Activated CD8-positive, alpha-beta T cell treated with anti-CD3 and anti-CD28 coated beads, Interleukin-2, amount 10 ng/mL, durations not matched to agents 7 days and 5 days (primary cell): ENCODE measurements around the gene ROBO2. TPM values are rescaled to one million over a fixed set of nuclear protein-coding genes. Genes with fewer than 3 reads are reported as not detected.

Source experiments
- ATAC-seq: fragments of 150-1000 bp; cut with Tn5 transposase; one replicate; pipeline ENCODE4 v1.10.0; 2021; ENCODE audit warnings: moderate library complexity
- CTCF ChIA-PET: fragments of 350-600 bp; sonication (Branson Sonifier 250); formaldehyde crosslinking; loops from one replicate; lab custom pipeline; 2021; ENCODE audit warnings: antibody characterized with exemption; lab: Charles Lee
- POLR2A ChIA-PET: fragments of 350-600 bp; sonication (Branson Sonifier 250); formaldehyde crosslinking; loops from one replicate; lab custom pipeline; 2021; ENCODE audit warnings: antibody characterized with exemption; lab: Charles Lee
- DNase-seq: peaks from one replicate; pipeline ENCODE4 v3.0.0-alpha.2; 2020
- H3K27ac Mint-ChIP-seq: one replicate; pipeline ENCODE4 v1.8.0; 2021; ENCODE audit warnings: mild to moderate bottlenecking, mixed read lengths
- H3K27me3 Mint-ChIP-seq: one replicate; pipeline ENCODE4 v1.8.0; 2021; ENCODE audit warnings: low read depth, mixed read lengths
- H3K36me3 Mint-ChIP-seq: one replicate; pipeline ENCODE4 v1.8.0; 2021; ENCODE audit warnings: low read depth, mixed read lengths
- H3K4me1 Mint-ChIP-seq: one replicate; pipeline ENCODE4 v1.8.0; 2021; ENCODE audit warnings: low read depth, mixed read lengths
- H3K4me3 Mint-ChIP-seq: one replicate; pipeline ENCODE4 v1.8.0; 2021; ENCODE audit warnings: mild to moderate bottlenecking, mixed read lengths
- H3K9me3 Mint-ChIP-seq: one replicate; pipeline ENCODE4 v1.8.0; 2022; ENCODE audit warnings: mixed read lengths; ENCODE audit not compliant: insufficient read depth
- total RNA-seq, 2 experiments: library from RNA; stranded (reverse); gene quantifications; one replicate each; pipeline ENCODE4 v1.2.3, GENCODE V29; 2021

The ROBO2 gene
- total RNA-seq, 2 experiments from 2014 or later, result not detected

- DNase-seq, result no peak
- H3K36me3 Mint-ChIP-seq, result no peaks in the 10 kb centered on the region
- CTCF ChIA-PET, result no interaction called here
- H3K4me1 Mint-ChIP-seq, result no peaks in the 10 kb centered on the region
- no peaks in the 10 kb centered on the region for H3K27me3 Mint-ChIP-seq
- ATAC-seq, result no peak
- peaks cover 17% of the 10 kb centered on the region for H3K9me3 Mint-ChIP-seq
- H3K4me3 Mint-ChIP-seq, result no peak overlapping the region
- H3K27ac Mint-ChIP-seq, result no peak overlapping the region
- POLR2A ChIA-PET, result no interaction called here
These were observed 509.1 kb downstream of the ROBO2 start for GRCh38 chr3:77549034-77549433.

DNA sequence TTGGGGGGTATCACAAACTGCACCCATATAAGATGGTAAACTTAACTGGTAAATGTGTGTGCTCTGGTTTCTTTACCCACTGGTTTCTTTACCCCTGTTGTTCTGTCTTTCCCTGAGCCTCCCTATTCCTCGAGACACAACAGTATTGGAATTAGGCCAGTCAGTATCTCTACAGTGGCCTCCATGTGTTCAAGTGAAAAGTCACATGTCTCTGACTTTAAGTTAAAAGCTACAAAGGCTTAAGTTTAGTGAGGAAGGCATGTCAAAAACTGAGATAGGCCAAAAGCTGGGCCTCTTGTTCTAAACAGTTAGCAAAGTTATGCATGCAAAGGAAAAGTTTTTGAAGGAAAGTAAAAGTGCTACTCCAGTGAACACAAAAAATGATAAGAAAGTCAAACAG, 513.3 kb downstream of the ROBO2 start:
- no peak overlapping the region for H3K27ac Mint-ChIP-seq
- ATAC-seq (no peak), DNase-seq (no peak)
- H3K4me1 Mint-ChIP-seq, result no peaks in the 10 kb centered on the region
- no peaks in the 10 kb centered on the region for H3K9me3 Mint-ChIP-seq
- ChIA-PET CTCF (no interaction called here), POLR2A (no interaction called here)
- no peak overlapping the region for H3K4me3 Mint-ChIP-seq
- no peaks in the 10 kb centered on the region for H3K27me3 Mint-ChIP-seq
- no peaks in the 10 kb centered on the region for H3K36me3 Mint-ChIP-seq

- CTCF ChIA-PET, result no interaction called here
- POLR2A ChIA-PET, result no interaction called here
These were observed 522.2 kb downstream of the ROBO2 start for GRCh38 chr3:77562089-77562488.

GRCh38 chr3:77563012-77563411, 523.1 kb downstream of the ROBO2 start:
- ATAC-seq, result no peak
- POLR2A ChIA-PET, result no interaction called here
- DNase-seq, result no peak
- Mint-ChIP-seq H3K9me3 (peaks cover 7% of the 10 kb centered on the region), H3K27me3 (no peaks in the 10 kb centered on the region), H3K36me3 (no peaks in the 10 kb centered on the region), H3K4me3 (no peak overlapping the region), H3K27ac (no peak overlapping the region), H3K4me1 (no peaks in the 10 kb centered on the region)
- CTCF ChIA-PET, result no interaction called here

More at GRCh38 chr3:77562089-77562488, 522.2 kb downstream of the ROBO2 start:
- DNase-seq (no peak), ATAC-seq (no peak)
- Mint-ChIP-seq H3K27me3 (no peaks in the 10 kb centered on the region), H3K4me1 (no peaks in the 10 kb centered on the region), H3K4me3 (no peak overlapping the region), H3K27ac (no peak overlapping the region), H3K36me3 (no peaks in the 10 kb centered on the region), H3K9me3 (peaks cover 7% of the 10 kb centered on the region)

DNA sequence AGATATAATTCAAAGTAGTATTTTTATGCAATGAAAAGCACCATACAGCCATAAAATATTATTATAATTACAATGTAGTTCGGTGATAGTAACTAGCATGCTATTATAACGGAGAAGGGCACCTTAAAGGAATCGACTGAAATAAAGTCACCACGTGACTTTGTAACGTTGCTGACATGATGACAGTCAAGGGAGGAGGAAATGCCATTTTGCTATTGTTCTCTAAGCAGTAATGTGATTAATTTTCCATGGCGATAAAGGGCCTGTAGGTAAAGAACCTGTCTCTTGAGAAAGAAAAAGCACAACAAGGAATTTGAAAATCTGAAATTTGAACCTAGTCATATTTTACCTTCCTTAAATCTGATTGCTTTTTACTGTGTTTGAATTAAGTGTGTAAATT, 526.2 kb downstream of the ROBO2 start:
- POLR2A ChIA-PET, result no interaction called here
- H3K27me3 Mint-ChIP-seq, result no peaks in the 10 kb centered on the region
- CTCF ChIA-PET, result no interaction called here
- H3K4me3 Mint-ChIP-seq, result no peak overlapping the region
- no peak for DNase-seq
- H3K9me3 Mint-ChIP-seq, result peaks cover 7% of the 10 kb centered on the region
- no peaks in the 10 kb centered on the region for H3K36me3 Mint-ChIP-seq
- no peaks in the 10 kb centered on the region for H3K4me1 Mint-ChIP-seq
- ATAC-seq, result no peak
- H3K27ac Mint-ChIP-seq, result no peak overlapping the region

GRCh38 chr3:77571971-77572715, 532.2 kb downstream of the ROBO2 start:
- no peak overlapping the region for H3K4me3 Mint-ChIP-seq
- ATAC-seq (no peak), DNase-seq (no peak)
- H3K9me3 Mint-ChIP-seq, result peaks cover 5% of the 10 kb centered on the region
- ChIA-PET POLR2A (no interaction called here), CTCF (no interaction called here)
- no peak overlapping the region for H3K27ac Mint-ChIP-seq
- no peaks in the 10 kb centered on the region for H3K4me1 Mint-ChIP-seq
- H3K36me3 Mint-ChIP-seq, result no peaks in the 10 kb centered on the region
- no peaks in the 10 kb centered on the region for H3K27me3 Mint-ChIP-seq

GRCh38 chr3:77577264-77577663, 537.4 kb downstream of the ROBO2 start:
- CTCF ChIA-PET, result no interaction called here
- H3K36me3 Mint-ChIP-seq, result no peaks in the 10 kb centered on the region

GRCh38 chr3:77586216-77586615, 546.3 kb downstream of the ROBO2 start:
- H3K4me1 Mint-ChIP-seq, result no peaks in the 10 kb centered on the region
- POLR2A ChIA-PET, result no interaction called here
- H3K27me3 Mint-ChIP-seq, result no peaks in the 10 kb centered on the region
- no peak overlapping the region for H3K4me3 Mint-ChIP-seq
- DNase-seq (no peak), ATAC-seq (no peak)
- CTCF ChIA-PET, result no interaction called here
- no peak overlapping the region for H3K27ac Mint-ChIP-seq
- no peaks in the 10 kb centered on the region for H3K36me3 Mint-ChIP-seq
- H3K9me3 Mint-ChIP-seq, result peaks cover 5% of the 10 kb centered on the region

More at GRCh38 chr3:77577264-77577663, 537.4 kb downstream of the ROBO2 start:
- POLR2A ChIA-PET, result no interaction called here
- no peak for DNase-seq
- ATAC-seq, result no peak
- H3K27me3 Mint-ChIP-seq, result no peaks in the 10 kb centered on the region
- H3K9me3 Mint-ChIP-seq, result peaks cover 5% of the 10 kb centered on the region
- no peak overlapping the region for H3K27ac Mint-ChIP-seq
- no peaks in the 10 kb centered on the region for H3K4me1 Mint-ChIP-seq
- H3K4me3 Mint-ChIP-seq, result no peak overlapping the region

- DNase-seq, result no peak
- H3K27me3 Mint-ChIP-seq, result no peaks in the 10 kb centered on the region
- ChIA-PET POLR2A (no interaction called here), CTCF (no interaction called here)
- H3K27ac Mint-ChIP-seq, result no peak overlapping the region
- peaks cover 5% of the 10 kb centered on the region for H3K9me3 Mint-ChIP-seq
- ATAC-seq, result no peak
- H3K4me3 Mint-ChIP-seq, result no peak overlapping the region
- no peaks in the 10 kb centered on the region for H3K4me1 Mint-ChIP-seq
- no peaks in the 10 kb centered on the region for H3K36me3 Mint-ChIP-seq
These were observed 549.0 kb downstream of the ROBO2 start for GRCh38 chr3:77588863-77589262.

DNA sequence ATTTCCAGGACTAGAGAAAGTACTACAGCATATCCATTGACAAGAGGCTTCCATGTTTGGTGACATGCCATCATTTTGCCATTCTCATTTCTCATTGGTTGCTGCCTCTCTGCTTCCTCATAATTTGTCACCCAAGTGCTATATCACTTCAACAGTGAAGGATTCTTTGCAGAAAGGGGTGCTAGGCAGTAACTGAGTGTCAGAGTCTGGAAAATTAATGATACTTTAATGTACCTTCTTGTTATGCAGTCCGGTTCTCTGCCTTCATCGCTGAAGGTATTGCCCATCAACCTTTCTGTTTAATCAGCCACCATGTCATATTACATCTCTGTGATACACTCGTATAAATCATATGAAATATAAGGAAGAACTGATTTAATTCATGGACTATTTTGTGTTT, 550.3 kb downstream of the ROBO2 start:
- Mint-ChIP-seq H3K4me3 (no peak overlapping the region), H3K27me3 (no peaks in the 10 kb centered on the region), H3K4me1 (no peaks in the 10 kb centered on the region), H3K9me3 (peaks cover 5% of the 10 kb centered on the region), H3K27ac (no peak overlapping the region), H3K36me3 (no peaks in the 10 kb centered on the region)
- ChIA-PET POLR2A (no interaction called here), CTCF (no interaction called here)
- DNase-seq (no peak), ATAC-seq (no peak)

GRCh38 chr3:77595371-77595870, 555.5 kb downstream of the ROBO2 start:
- no peaks in the 10 kb centered on the region for H3K36me3 Mint-ChIP-seq
- no peak for DNase-seq
- ChIA-PET POLR2A (no interaction called here), CTCF (no interaction called here)
- no peaks in the 10 kb centered on the region for H3K4me1 Mint-ChIP-seq
- H3K27ac Mint-ChIP-seq, result no peak overlapping the region
- no peaks in the 10 kb centered on the region for H3K27me3 Mint-ChIP-seq
- no peak overlapping the region for H3K4me3 Mint-ChIP-seq
- peaks cover 4% of the 10 kb centered on the region for H3K9me3 Mint-ChIP-seq
- no peak for ATAC-seq

GRCh38 chr3:77599948-77600347, 560.0 kb downstream of the ROBO2 start:
- ChIA-PET POLR2A (no interaction called here), CTCF (no interaction called here)
- Mint-ChIP-seq H3K27ac (no peak overlapping the region), H3K4me3 (no peak overlapping the region), H3K36me3 (no peaks in the 10 kb centered on the region), H3K27me3 (no peaks in the 10 kb centered on the region), H3K4me1 (no peaks in the 10 kb centered on the region), H3K9me3 (peaks cover 4% of the 10 kb centered on the region)
- no peak for ATAC-seq
- DNase-seq, result no peak
